Esophagus muscularis mucosa (tissue), 4 donors: ENCODE measurements around the gene ELAC2. TPM values are rescaled to one million over a fixed set of nuclear protein-coding genes. Genes with fewer than 3 reads are reported as not detected.

Experiments
- DNase-seq: peaks from one replicate; pipeline ENCODE4 v3.0.0-alpha.2; 2017; ENCODE audit errors: extremely low spot score
- H3K27ac ChIP-seq, 4 donors: fragments of 200-600 bp; sonication (generic); replicated peaks in 1 of 4; 1 replicate in 3 of 4; 2 replicates in 1 of 4; pipeline ENCODE4 v1.5.1; 2016 to 2019; ENCODE audit warnings: mild to moderate bottlenecking in 1 of 4
- H3K27me3 ChIP-seq, 4 donors: fragments of 200-600 bp; sonication (generic); one replicate each; pipeline versions ENCODE4 v1.5.1 to v1.6.0; 2016 to 2019
- H3K36me3 ChIP-seq, 4 donors: fragments of 200-600 bp; sonication (generic); one replicate each; pipeline ENCODE4 v1.5.1; 2016 to 2019
- H3K4me1 ChIP-seq, 4 donors: fragments of 200-600 bp; sonication (generic); one replicate each; pipeline ENCODE4 v1.5.1; 2016 to 2019
- H3K4me3 ChIP-seq, 4 donors: fragments of 200-600 bp; sonication (generic); 1 replicate in 2 of 4; 2 replicates in 2 of 4; pipeline ENCODE4 v1.5.1; 2016 to 2019; ENCODE audit warnings: mild to moderate bottlenecking in 4 of 4, moderate library complexity in 1 of 4
- H3K9me3 ChIP-seq, 4 donors: fragments of 200-600 bp; sonication (generic); 1 replicate in 3 of 4; 2 replicates in 1 of 4; pipeline ENCODE4 v1.5.1; 2016 to 2019
- EP300 ChIP-seq: sonication (generic); formaldehyde crosslinking; IDR thresholded peaks from one replicate; pipeline ENCODE4 v1.6.1; 2017; ENCODE audit warnings: antibody characterized with exemption
- POLR2A ChIP-seq: fragments of 450-650 bp; IDR thresholded peaks from one replicate; pipeline ENCODE4 v1.6.1; 2017; ENCODE audit warnings: antibody characterized with exemption, moderate library complexity, mild to moderate bottlenecking, low read depth
- POLR2AphosphoS5 ChIP-seq, 2 donors: sonication (generic); formaldehyde crosslinking; IDR thresholded peaks; one replicate each; pipeline ENCODE4 v1.6.1; 2017; ENCODE audit warnings: antibody characterized with exemption in 2 of 2
- WGBS: methylation state at CpG from one replicate; pipeline ENCODE4 v1.1.5; 2018; 5-methylcytosine and 5-hydroxymethylcytosine counted together
- intact Hi-C: fragments of 100-400 bp; cut with DNase I; formaldehyde crosslinking; loops from one replicate; pipeline ENCODE4 v1.15.1; 2023
- total RNA-seq, 4 donors: library from RNA; depleted of rRNA; stranded (reverse); fragments of >200 nt; gene quantifications; one replicate each; pipeline versions ENCODE4 v1.1.0 to v1.2.1, GENCODE V29; 2016
- TF ChIP-seq, protein P1 (sequence below), 3 experiments: fragments of 200-600 bp in 2 of 3; fragments of 450-650 bp in 1 of 3; sonication (generic) in 2 of 3; IDR thresholded peaks; one replicate each; pipeline ENCODE4 v1.5.1; 2017 to 2019; ENCODE audit warnings: antibody characterized with exemption in 3 of 3, mild to moderate bottlenecking in 2 of 3, moderate library complexity in 1 of 3

The ELAC2 gene
- total RNA-seq, 4 donors from 2014 or later = 55.5 to 94.7 (median 90.1) TPM

DNA sequence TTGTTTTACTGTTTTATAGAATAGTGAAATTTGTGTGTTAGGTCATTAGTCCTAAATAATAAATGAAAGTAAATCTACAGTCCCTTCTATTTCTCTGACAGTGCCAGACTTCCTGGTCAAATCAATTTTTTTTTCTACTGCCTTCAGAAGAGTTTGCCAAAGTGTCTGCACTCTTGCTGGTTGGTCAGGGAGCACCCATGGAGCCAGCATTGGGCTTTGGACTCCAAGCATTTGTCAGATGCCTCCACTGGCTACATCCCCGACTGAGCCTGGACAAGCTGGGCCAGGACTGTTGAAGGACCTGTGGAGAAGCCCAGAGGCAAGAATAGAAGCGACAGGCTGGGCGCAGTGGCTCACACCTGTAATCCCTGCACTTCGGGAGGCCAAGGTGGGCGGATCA lies 53.7 kb downstream of the ELAC2 start:
- no peaks in the 10 kb centered on the region for H3K9me3 ChIP-seq
- WGBS = 89% methylated on average over 5 of the region's 5 CpGs
- H3K27ac ChIP-seq = no peak overlapping the region
- H3K4me3 ChIP-seq = no peak overlapping the region
- intact Hi-C loops = no loop called here
- H3K4me1 ChIP-seq = no peaks in the 10 kb centered on the region
- H3K27me3 ChIP-seq = no peaks in the 10 kb centered on the region
- peaks cover 0 to 7% (median 3%) of the 10 kb centered on the region in 4 donors for H3K36me3 ChIP-seq
- TF ChIP-seq EP300 = no peak
- TF ChIP-seq, protein P1, sequence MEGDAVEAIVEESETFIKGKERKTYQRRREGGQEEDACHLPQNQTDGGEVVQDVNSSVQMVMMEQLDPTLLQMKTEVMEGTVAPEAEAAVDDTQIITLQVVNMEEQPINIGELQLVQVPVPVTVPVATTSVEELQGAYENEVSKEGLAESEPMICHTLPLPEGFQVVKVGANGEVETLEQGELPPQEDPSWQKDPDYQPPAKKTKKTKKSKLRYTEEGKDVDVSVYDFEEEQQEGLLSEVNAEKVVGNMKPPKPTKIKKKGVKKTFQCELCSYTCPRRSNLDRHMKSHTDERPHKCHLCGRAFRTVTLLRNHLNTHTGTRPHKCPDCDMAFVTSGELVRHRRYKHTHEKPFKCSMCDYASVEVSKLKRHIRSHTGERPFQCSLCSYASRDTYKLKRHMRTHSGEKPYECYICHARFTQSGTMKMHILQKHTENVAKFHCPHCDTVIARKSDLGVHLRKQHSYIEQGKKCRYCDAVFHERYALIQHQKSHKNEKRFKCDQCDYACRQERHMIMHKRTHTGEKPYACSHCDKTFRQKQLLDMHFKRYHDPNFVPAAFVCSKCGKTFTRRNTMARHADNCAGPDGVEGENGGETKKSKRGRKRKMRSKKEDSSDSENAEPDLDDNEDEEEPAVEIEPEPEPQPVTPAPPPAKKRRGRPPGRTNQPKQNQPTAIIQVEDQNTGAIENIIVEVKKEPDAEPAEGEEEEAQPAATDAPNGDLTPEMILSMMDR (IDR thresholded peaks at IDR 0.05) = no peak
- no peak for DNase-seq

DNA sequence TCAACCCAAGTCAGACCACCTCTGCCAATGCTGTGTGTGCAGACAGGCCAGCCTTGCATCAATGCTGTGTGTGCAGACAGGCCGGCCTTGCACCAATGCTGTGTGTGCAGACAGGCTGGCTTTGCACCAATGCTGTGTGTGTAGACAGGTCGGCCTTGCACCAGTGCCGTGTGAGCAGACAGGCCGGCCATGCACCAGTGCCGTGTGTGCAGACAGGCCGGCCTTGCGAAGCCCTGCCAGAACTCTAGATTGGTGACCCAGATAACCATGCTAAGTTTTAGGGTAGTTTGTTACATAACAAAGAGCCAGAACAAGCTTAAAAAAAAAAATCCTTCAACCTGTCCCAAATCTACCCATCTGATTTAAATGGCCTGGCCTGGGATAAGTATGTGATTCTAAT lies 54.3 kb downstream of the ELAC2 start:
- 90% methylated on average over 5 of the region's 7 CpGs for WGBS
- Histone ChIP-seq H3K4me3 (no peak overlapping the region), H3K4me1 (no peaks in the 10 kb centered on the region), H3K27me3 (no peaks in the 10 kb centered on the region), H3K36me3 (peaks cover 0 to 13% (median 5%) of the 10 kb centered on the region in 4 donors), H3K9me3 (no peaks in the 10 kb centered on the region), H3K27ac (no peak overlapping the region)
- intact Hi-C loops = no loop called here
- TF ChIP-seq POLR2A = no peak
- TF ChIP-seq POLR2AphosphoS5 (IDR thresholded peaks at IDR 0.05) = no peak
- TF ChIP-seq, protein P1 (IDR thresholded peaks at IDR 0.05) = no peak
- no peak for TF ChIP-seq EP300
- no peak for DNase-seq

DNA sequence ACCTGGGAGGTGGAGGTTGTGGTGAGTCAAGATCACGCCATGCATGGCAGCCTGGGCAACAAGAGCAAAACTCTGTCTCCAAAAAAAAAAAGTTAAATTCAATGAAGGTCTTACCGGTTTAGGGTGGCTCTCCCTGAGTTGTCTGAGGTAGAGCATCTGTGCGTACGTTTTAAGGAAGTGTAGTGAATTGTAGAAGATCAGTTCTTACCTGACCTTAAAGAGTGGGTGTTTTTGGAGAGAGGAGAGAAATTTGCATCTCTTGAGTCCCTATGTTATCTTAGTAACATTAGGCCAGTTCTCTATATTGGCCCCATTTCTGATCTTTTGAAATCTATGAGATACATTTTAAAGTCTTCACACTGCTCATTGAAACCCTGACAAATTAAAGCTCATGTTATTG lies 56.2 kb downstream of the ELAC2 start:
- H3K36me3 ChIP-seq = peaks cover 0 to 26% (median 13%) of the 10 kb centered on the region in 4 donors
- no peak overlapping the region for H3K27ac ChIP-seq
- H3K27me3 ChIP-seq = no peaks in the 10 kb centered on the region
- no peaks in the 10 kb centered on the region for H3K4me1 ChIP-seq
- no peak overlapping the region for H3K4me3 ChIP-seq
- intact Hi-C loops = no loop called here
- TF ChIP-seq EP300 (no peak), POLR2AphosphoS5 (IDR thresholded peaks at IDR 0.05) (no peak), POLR2A (no peak)
- TF ChIP-seq, protein P1 (IDR thresholded peaks at IDR 0.05) = no peak
- no peak for DNase-seq
- peaks cover 0 to 12% (median 0%) of the 10 kb centered on the region in 4 donors for H3K9me3 ChIP-seq
- 99% methylated on average over 4 of the region's 4 CpGs for WGBS

DNA sequence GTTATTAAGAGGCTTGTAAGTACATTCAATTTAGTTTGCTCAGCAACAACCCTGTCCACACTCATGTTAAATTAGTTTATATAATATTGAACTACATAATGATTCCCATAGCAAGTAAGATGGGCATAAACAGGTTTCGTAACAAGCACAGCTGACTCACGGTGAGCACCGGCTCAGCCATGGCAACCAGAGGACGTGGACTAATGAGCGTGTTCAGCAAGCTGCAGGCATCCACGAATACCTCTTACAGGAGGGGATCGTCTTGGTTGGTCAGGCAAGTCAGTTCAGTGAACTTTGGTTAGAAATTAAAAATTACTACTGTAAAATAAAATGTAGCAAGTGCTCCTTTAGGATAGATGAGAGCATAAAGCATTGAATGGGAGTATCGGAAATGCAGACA lies 58.4 kb downstream of the ELAC2 start:
- intact Hi-C loops = no loop called here

DNA sequence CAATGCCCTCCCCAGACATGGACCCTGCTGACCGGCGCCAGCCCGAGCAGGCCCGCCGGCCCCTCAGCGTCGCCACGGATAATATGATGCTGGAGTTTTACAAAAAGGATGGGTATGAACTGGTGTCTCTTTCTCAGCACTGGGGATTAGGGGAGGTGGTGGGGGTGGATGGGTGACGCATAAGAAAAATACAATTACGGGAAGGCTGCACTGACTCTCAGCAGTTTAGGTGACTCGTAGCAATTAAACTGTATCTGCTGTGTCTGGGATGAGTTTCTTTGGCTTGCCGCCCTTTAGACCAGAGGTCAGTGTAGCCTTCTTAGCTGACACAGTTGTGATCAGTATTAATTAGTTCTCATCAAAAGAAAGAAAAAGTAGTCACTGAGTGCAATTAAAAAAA lies 59.0 kb downstream of the ELAC2 start:
- WGBS = 97% methylated on average over 12 of the region's 12 CpGs
- DNase-seq = no peak
- intact Hi-C loops = no loop called here
- TF ChIP-seq POLR2AphosphoS5 (IDR thresholded peaks at IDR 0.05) (no peak), POLR2A (no peak)
- no peaks in the 10 kb centered on the region for H3K4me1 ChIP-seq
- H3K27ac ChIP-seq = no peak overlapping the region
- H3K4me3 ChIP-seq = no peak overlapping the region
- peaks cover 0 to 16% (median 0%) of the 10 kb centered on the region in 4 donors for H3K9me3 ChIP-seq
- H3K36me3 ChIP-seq = peaks cover 0 to 46% (median 20%) of the 10 kb centered on the region in 4 donors
- no peaks in the 10 kb centered on the region for H3K27me3 ChIP-seq

More for the DNA sequence above, 58.4 kb downstream of the ELAC2 start:
- H3K4me3 ChIP-seq = no peak overlapping the region
- peaks cover 0 to 16% (median 0%) of the 10 kb centered on the region in 4 donors for H3K9me3 ChIP-seq
- no peaks in the 10 kb centered on the region for H3K4me1 ChIP-seq
- H3K36me3 ChIP-seq = peaks cover 0 to 42% (median 20%) of the 10 kb centered on the region in 4 donors
- TF ChIP-seq POLR2A = no peak
- no peak for TF ChIP-seq POLR2AphosphoS5 (IDR thresholded peaks at IDR 0.05)
- TF ChIP-seq, protein P1 (IDR thresholded peaks at IDR 0.05) = no peak
- TF ChIP-seq EP300 = no peak
- no peaks in the 10 kb centered on the region for H3K27me3 ChIP-seq
- DNase-seq = no peak
- H3K27ac ChIP-seq = no peak overlapping the region
- WGBS = 84% methylated on average over 8 of the region's 8 CpGs
